Activated CD4-positive, alpha-beta memory T cell treated with anti-CD3 and anti-CD28 coated beads for 36 hours (primary cell): ENCODE results near the gene CCDC106. TPM values are rescaled to one million over a fixed set of nuclear protein-coding genes. Genes with fewer than 3 reads are reported as not detected.

Experiments
- CTCF ChIA-PET: fragments of 350-600 bp; sonication (Branson Sonifier 250); formaldehyde crosslinking; loops from one replicate; lab custom pipeline; 2021; ENCODE audit warnings: antibody characterized with exemption, inconsistent platforms; lab: Charles Lee
- POLR2A ChIA-PET: fragments of 350-600 bp; sonication (Branson Sonifier 250); formaldehyde crosslinking; loops from one replicate; lab custom pipeline; 2021; ENCODE audit warnings: antibody characterized with exemption; lab: Charles Lee
- DNase-seq: peaks from one replicate; pipeline ENCODE4 v3.0.0-alpha.2; 2020
- H3K27ac Mint-ChIP-seq: one replicate; pipeline ENCODE4 v1.8.0; 2021; ENCODE audit warnings: mixed read lengths
- H3K27me3 Mint-ChIP-seq: one replicate; pipeline ENCODE4 v1.8.0; 2021; ENCODE audit warnings: mixed read lengths
- H3K36me3 Mint-ChIP-seq: one replicate; pipeline ENCODE4 v1.8.0; 2021; ENCODE audit warnings: mixed read lengths
- H3K4me1 Mint-ChIP-seq: one replicate; pipeline ENCODE4 v1.8.0; 2021; ENCODE audit warnings: low read depth, mixed read lengths
- H3K4me3 Mint-ChIP-seq: one replicate; pipeline ENCODE4 v1.8.0; 2021; ENCODE audit warnings: mild to moderate bottlenecking, mixed read lengths
- H3K9me3 Mint-ChIP-seq: one replicate; pipeline ENCODE4 v1.8.0; 2021; ENCODE audit warnings: mixed read lengths
- intact Hi-C: fragments of 100-400 bp; cut with micrococcal nuclease; formaldehyde crosslinking; loops from one replicate; pipeline ENCODE4 v1.15.1; 2023
- total RNA-seq, 2 experiments: library from RNA; stranded (reverse); gene quantifications; one replicate each; pipeline ENCODE4 v1.2.3, GENCODE V29; 2021

CCDC106 gene
- total RNA-seq, 2 experiments from 2014 or later = 3.6 to 4.0 TPM

DNA sequence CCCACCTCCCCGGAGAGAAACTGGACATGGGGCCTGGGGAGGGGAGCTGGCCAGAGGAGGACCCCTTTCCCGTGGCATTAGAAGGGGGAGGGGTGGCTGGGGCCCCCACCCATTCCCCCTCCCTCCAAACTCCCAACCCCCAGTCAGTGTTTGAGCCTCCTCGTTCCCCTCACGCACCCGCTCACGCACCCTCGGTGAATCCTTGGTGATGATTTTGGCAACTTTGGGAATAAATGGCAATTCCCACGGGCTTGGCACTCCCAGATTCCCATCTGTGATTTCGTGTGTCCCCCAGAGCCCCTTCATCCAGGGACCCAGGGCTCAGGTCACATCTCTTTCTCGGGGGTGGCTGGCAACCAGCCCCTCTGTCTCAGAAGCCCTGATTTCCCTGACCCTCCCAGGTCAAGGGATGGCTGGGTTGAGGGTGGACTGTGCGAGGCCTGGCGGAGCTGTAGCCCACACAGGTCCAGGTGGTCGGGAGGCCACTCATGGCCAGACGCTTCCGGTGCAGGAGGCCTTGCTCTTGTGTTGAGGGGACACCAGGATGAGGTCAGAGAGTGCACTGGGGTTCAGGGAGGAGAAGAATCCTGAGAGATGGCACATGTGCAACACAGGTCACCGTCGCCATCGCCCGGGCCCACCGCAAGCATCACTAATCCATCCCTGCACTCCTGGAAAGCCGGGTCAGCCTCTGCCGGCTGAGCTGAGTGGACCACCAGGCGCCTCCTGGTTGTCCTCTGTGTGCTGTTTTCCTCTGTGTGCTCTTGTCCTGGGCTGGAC lies 47.7 kb downstream of the CCDC106 start:
- no peaks in the 10 kb centered on the region for H3K4me1 Mint-ChIP-seq
- ChIA-PET POLR2A (no interaction called here), CTCF (no interaction called here)
- no peak for DNase-seq
- H3K4me3 Mint-ChIP-seq = no peak overlapping the region
- intact Hi-C loops = no loop called here
- no peaks in the 10 kb centered on the region for H3K9me3 Mint-ChIP-seq
- H3K27me3 Mint-ChIP-seq = no peaks in the 10 kb centered on the region
- peaks cover 19% of the 10 kb centered on the region for H3K36me3 Mint-ChIP-seq
- H3K27ac Mint-ChIP-seq = no peak overlapping the region

DNA sequence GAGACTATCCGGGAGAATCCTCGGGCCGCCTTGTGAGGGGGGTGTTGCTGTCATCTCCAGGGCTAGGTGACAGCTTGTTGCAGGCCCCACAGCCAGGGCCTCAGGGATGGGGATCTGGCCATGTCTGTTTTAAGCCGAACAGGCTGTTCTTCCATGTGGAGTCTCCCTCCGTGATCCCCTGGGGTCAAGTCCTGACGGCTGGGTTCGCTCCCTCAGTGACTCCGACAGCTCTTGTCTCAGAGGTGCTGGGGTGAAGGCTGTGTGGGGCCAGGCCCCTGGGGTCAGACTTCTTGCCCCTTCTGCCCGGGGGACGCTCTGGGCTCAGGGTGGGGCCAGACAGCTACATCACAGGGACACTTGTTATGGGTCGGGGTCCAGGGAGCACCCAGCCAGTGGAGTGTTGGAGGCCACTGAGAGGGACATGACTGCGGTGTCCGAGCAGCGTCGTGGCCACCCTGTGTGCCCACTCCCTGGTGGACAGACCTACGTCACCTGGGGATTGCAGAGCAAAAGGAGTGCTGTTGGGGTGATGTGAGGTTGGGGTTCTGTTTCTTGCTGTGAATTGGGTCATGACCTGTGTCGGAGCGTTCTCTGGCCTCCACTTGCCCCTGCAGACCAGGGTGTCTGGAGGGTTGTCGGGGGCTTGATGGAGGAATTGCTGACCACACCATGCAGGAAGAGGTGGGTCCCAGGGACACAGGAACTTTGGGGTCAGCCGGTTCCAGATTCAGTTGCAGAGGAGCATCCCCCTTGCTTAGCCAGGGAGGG lies 48.5 kb downstream of the CCDC106 start:
- H3K4me1 Mint-ChIP-seq = no peaks in the 10 kb centered on the region
- no peaks in the 10 kb centered on the region for H3K9me3 Mint-ChIP-seq
- H3K27ac Mint-ChIP-seq = no peak overlapping the region
- DNase-seq = no peak
- no peaks in the 10 kb centered on the region for H3K27me3 Mint-ChIP-seq
- CTCF ChIA-PET = no interaction called here
- intact Hi-C loops = no loop called here
- no peak overlapping the region for H3K4me3 Mint-ChIP-seq
- peaks cover 19% of the 10 kb centered on the region for H3K36me3 Mint-ChIP-seq
- POLR2A ChIA-PET = no interaction called here

- H3K36me3 Mint-ChIP-seq = peaks cover 19% of the 10 kb centered on the region
- H3K4me3 Mint-ChIP-seq = no peak overlapping the region
- no peak for DNase-seq
- intact Hi-C loops = no loop called here
- ChIA-PET CTCF (no interaction called here), POLR2A (no interaction called here)
- H3K9me3 Mint-ChIP-seq = no peaks in the 10 kb centered on the region
- H3K4me1 Mint-ChIP-seq = no peaks in the 10 kb centered on the region
- H3K27me3 Mint-ChIP-seq = no peaks in the 10 kb centered on the region
- H3K27ac Mint-ChIP-seq = no peak overlapping the region
Measured at GRCh38 chr19:55697069-55697440, 49.0 kb downstream of the CCDC106 start.

GRCh38 chr19:55697698-55698097 lies 49.7 kb downstream of the CCDC106 start:
- DNase-seq = no peak
- no peak overlapping the region for H3K27ac Mint-ChIP-seq
- intact Hi-C loops = no loop called here
- peaks cover 19% of the 10 kb centered on the region for H3K36me3 Mint-ChIP-seq
- POLR2A ChIA-PET = no interaction called here
- no peaks in the 10 kb centered on the region for H3K9me3 Mint-ChIP-seq
- H3K27me3 Mint-ChIP-seq = no peaks in the 10 kb centered on the region
- CTCF ChIA-PET = interaction anchor here (1.3 kb wide), 1 partner anchor 65 kb away, joined by 3 read pairs; no protein-coding TSS in a partner anchor
- no peaks in the 10 kb centered on the region for H3K4me1 Mint-ChIP-seq
- H3K4me3 Mint-ChIP-seq = no peak overlapping the region

DNA sequence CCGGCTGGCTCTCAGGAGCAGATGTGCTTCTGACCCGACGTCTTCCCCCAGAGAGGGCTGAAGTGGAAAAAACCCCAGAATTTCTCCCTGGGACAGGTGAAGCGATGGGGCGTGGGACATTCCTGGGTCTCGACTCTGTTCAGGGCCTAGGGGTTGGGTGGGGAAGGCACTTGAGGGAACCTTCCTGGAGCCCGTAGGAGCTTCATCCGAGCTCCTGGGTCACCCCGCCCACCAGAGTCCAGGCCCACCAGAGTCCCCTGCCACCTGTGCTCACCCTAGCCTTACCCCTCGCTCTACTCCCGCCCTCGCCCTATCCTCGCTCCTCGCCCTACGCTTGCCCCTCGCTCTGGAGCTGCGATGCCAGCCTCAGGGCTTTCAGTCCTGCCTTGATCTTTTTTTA lies 50.2 kb downstream of the CCDC106 start:
- CTCF ChIA-PET = interaction anchor here (1.3 kb wide), 1 partner anchor 66 kb away, joined by 3 read pairs; no protein-coding TSS in a partner anchor
- no peak overlapping the region for H3K4me3 Mint-ChIP-seq
- DNase-seq = no peak
- no peak overlapping the region for H3K27ac Mint-ChIP-seq
- peaks cover 19% of the 10 kb centered on the region for H3K36me3 Mint-ChIP-seq
- POLR2A ChIA-PET = interaction anchor here (0.6 kb wide), 1 partner anchor 73 kb away, joined by 3 read pairs; no protein-coding TSS in a partner anchor
- no peaks in the 10 kb centered on the region for H3K4me1 Mint-ChIP-seq
- intact Hi-C loops = no loop called here
- H3K27me3 Mint-ChIP-seq = no peaks in the 10 kb centered on the region
- H3K9me3 Mint-ChIP-seq = no peaks in the 10 kb centered on the region

DNA sequence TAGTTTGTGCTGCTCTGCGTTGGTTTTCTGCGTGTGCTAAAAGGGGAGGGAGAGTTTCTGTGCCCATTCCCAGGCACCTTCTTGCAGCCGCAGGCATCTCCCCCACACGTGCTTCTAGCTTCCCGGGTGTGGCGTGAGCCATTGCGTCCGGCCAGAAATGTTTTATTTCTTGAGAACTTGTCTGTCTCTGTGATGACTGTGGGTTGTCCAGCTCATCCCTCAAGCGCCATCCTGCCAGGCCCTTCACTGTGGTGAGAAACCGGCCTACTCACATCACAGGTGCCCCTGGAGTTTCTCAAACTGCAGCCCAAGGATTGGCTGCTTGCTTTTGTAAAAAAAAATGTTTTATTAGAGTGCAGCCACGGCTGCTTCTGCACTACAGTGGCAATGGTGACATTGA lies 51.2 kb downstream of the CCDC106 start:
- peaks cover 24% of the 10 kb centered on the region for H3K36me3 Mint-ChIP-seq
- POLR2A ChIA-PET = no interaction called here
- no peak overlapping the region for H3K4me3 Mint-ChIP-seq
- intact Hi-C loops = no loop called here
- CTCF ChIA-PET = no interaction called here
- H3K27me3 Mint-ChIP-seq = no peaks in the 10 kb centered on the region
- H3K27ac Mint-ChIP-seq = no peak overlapping the region
- H3K9me3 Mint-ChIP-seq = no peaks in the 10 kb centered on the region
- no peaks in the 10 kb centered on the region for H3K4me1 Mint-ChIP-seq
- DNase-seq = no peak

DNA sequence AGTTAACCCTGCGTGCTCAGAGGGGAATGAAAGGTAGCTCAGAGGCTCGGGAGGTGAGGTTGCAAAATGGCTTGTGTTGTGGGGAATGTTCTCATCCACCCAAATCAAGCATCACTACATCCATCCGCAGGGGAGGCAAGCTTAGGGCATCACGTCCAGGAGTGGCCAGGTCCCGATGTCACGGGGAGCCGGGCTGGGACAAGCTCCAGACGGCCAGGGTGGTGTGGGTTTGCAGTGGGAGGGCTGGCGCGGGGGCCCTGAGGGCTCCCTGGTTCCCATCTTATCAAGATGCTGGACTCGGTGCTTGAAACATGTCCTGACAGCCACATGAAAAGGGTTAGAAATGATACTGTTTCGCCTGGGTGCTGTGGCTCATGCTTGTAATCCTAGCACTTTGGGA lies 52.8 kb downstream of the CCDC106 start:
- H3K4me3 Mint-ChIP-seq = no peak overlapping the region
- no peaks in the 10 kb centered on the region for H3K9me3 Mint-ChIP-seq
- no peaks in the 10 kb centered on the region for H3K4me1 Mint-ChIP-seq
- POLR2A ChIA-PET = no interaction called here
- H3K27ac Mint-ChIP-seq = no peak overlapping the region
- H3K27me3 Mint-ChIP-seq = no peaks in the 10 kb centered on the region
- DNase-seq = no peak
- intact Hi-C loops = no loop called here
- peaks cover 28% of the 10 kb centered on the region for H3K36me3 Mint-ChIP-seq
- CTCF ChIA-PET = no interaction called here

DNA sequence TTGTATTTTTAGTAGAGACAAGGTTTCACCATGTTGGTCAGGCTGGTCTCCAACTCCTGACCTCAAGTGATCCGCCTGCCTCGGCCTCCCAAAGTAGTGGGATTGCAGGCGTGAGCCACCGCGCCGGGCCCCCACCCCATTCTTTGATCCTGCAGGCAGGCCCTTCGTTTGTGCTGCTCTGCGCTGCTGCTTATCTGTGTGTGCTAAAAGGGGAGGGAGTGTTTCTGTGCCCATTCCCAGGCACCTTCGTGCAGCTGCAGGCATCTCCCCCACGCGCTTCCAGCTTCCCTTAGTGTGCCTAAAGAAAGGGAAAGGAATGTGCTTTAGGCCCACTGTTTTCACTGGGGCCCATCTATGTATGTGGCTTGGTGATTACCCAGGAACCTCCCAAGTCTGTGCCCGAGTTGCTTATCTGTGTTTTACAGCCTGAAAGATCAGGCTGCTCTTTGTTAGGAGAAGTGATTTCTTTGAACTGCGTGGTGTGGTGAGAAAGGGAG lies 54.2 kb downstream of the CCDC106 start:
- Mint-ChIP-seq H3K9me3 (no peaks in the 10 kb centered on the region), H3K4me1 (no peaks in the 10 kb centered on the region), H3K4me3 (no peak overlapping the region), H3K27me3 (no peaks in the 10 kb centered on the region), H3K36me3 (peaks cover 27% of the 10 kb centered on the region), H3K27ac (no peak overlapping the region)
- DNase-seq = peak; percentile 7
- POLR2A ChIA-PET = no interaction called here
- intact Hi-C loops = no loop called here
- CTCF ChIA-PET = interaction anchor here (0.8 to 1.4 kb wide), 2 partner anchors 20 to 469 kb away, joined by 3 read pairs; no protein-coding TSS in a partner anchor

Other genes with a start within 250 kb of the CCDC106 start
- 100 to 1,000 TPM; 267 to 275 TPM for gene UBE2S, start 240.4 kb upstream of the CCDC106 start, total RNA-seq
- gene SHISA7, start 204.9 kb upstream of the CCDC106 start, total RNA-seq = not detected
- 10 to 100 TPM; 24.6 to 24.7 TPM for gene ISOC2, start 186.6 kb upstream of the CCDC106 start, total RNA-seq
- gene C19orf85, start 183.5 kb upstream of the CCDC106 start, total RNA-seq = not detected
- gene ZNF628, start 171.6 kb upstream of the CCDC106 start, total RNA-seq = 1 to 10 TPM; 5.8 to 6.9 TPM
- gene NAT14, start 163.0 kb upstream of the CCDC106 start, total RNA-seq = 10 to 100 TPM in 1 of 2 experiments, 1 to 10 TPM in 1; 8.5 to 12.9 TPM
- gene SSC5D, start 159.8 kb upstream of the CCDC106 start, total RNA-seq = under 1 TPM in 1 of 2 experiments, not detected in 1; 0.33 TPM
- not detected for gene SBK2, start 111.1 kb upstream of the CCDC106 start, total RNA-seq
- not detected for gene SBK3, start 102.7 kb upstream of the CCDC106 start, total RNA-seq
- gene ZNF579, start 67.4 kb upstream of the CCDC106 start, total RNA-seq = 1 to 10 TPM; 6.6 to 6.7 TPM
- gene FIZ1, start 48.7 kb upstream of the CCDC106 start, total RNA-seq = 10 to 100 TPM; 13.8 to 13.9 TPM
- gene ZNF524, start 47.9 kb upstream of the CCDC106 start, total RNA-seq = 10 to 100 TPM; 21.5 to 25.1 TPM
- 10 to 100 TPM; 12.0 to 13.3 TPM for gene ZNF865, start 42.6 kb upstream of the CCDC106 start, total RNA-seq
- gene ZNF784, start 23.6 kb upstream of the CCDC106 start, total RNA-seq = 1 to 10 TPM; 3.9 to 4.4 TPM
- gene ZNF580, start 7.2 kb upstream of the CCDC106 start, total RNA-seq = 10 to 100 TPM; 23.4 to 23.5 TPM
- 10 to 100 TPM; 19.2 to 20.1 TPM for gene ZNF581, start 4.6 kb upstream of the CCDC106 start, total RNA-seq
- 100 to 1,000 TPM; 249 to 251 TPM for gene U2AF2, start 6.8 kb downstream of the CCDC106 start, total RNA-seq
- gene EPN1, start 27.0 kb downstream of the CCDC106 start, total RNA-seq = 10 to 100 TPM; 36.0 to 36.1 TPM
- not detected for gene NLRP9, start 90.2 kb downstream of the CCDC106 start, total RNA-seq
- gene RFPL4A, start 110.9 kb downstream of the CCDC106 start, total RNA-seq = not detected
- not detected for gene RFPL4AL1, start 120.9 kb downstream of the CCDC106 start, total RNA-seq
- gene NLRP11, start 183.8 kb downstream of the CCDC106 start, total RNA-seq = not detected
- not detected for gene NLRP4, start 188.3 kb downstream of the CCDC106 start, total RNA-seq